Measurements from ENCODE around the gene HES2.

DNA sequence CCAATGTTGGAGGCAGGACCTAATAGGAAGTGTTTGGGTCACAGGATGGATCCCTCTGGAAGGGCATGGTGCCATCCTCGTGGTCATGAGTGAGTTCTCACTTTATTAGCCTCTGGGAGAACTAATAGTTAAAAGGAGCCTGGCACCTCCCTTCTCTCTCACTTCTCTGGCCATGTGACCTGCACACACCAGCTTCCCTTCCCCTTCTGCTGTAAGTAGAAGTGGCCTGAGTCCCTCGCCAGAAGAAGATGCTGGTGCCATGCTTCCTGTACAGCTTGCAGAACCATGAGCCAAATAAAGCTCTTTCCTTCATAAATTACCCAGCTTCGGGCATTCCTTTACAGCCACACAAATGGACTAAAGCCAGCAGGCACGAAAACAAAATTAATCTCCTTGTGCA lies 49.7 kb downstream of the HES2 start:
- no peak for TF ChIP-seq GATA2 (IDR thresholded peaks at IDR 0.05; ENCODE audit: low read depth, low read length)
- TF ChIP-seq GATA3 (IDR thresholded peaks at IDR 0.05; ENCODE audit: low read depth, low read length): no peak
